ENCODE data around the gene PHB1.
"Not testable (repeated sequence)": the region's sequence is repeated elsewhere in the genome, so short reads cannot be mapped to it uniquely, and the experiment has no call there.

Gene PHB1

GRCh38 chr17:49372425-49372824 lies 42.3 kb downstream of the PHB1 start:
- FAIRE-seq (no peak), DNase-seq (ENCODE audit: insufficient read length, low spot score) (no peak)
- TF ChIP-seq POLR2A (IDR thresholded peaks at IDR 0.05; ENCODE audit: low read depth, low read length) (no peak), POU2F2 (IDR thresholded peaks at IDR 0.05; ENCODE audit: low read depth, low read length) (no peak), POLR2AphosphoS5 (IDR thresholded peaks at IDR 0.05; ENCODE audit: low read depth, low read length) (no peak), SPI1 (IDR thresholded peaks at IDR 0.05; ENCODE audit: low read depth, low read length) (no peak), TAF1 (IDR thresholded peaks at IDR 0.05; ENCODE audit: low read depth, low read length) (no peak), PAX5 (IDR thresholded peaks at IDR 0.05; ENCODE audit: insufficient read depth, low read length, severe bottlenecking) (no peak)

GRCh38 chr17:49370971-49371834 lies 43.5 kb downstream of the PHB1 start:
- TF ChIP-seq TAF1 (IDR thresholded peaks at IDR 0.05; ENCODE audit: low read depth, low read length) = no peak
- no peak for TF ChIP-seq PAX5 (IDR thresholded peaks at IDR 0.05; ENCODE audit: insufficient read depth, low read length, severe bottlenecking)
- no peak for TF ChIP-seq SPI1 (IDR thresholded peaks at IDR 0.05; ENCODE audit: low read depth, low read length)
- no peak for TF ChIP-seq POLR2A (IDR thresholded peaks at IDR 0.05; ENCODE audit: low read depth, low read length)
- no peak for TF ChIP-seq POLR2AphosphoS5 (IDR thresholded peaks at IDR 0.05; ENCODE audit: low read depth, low read length)
- TF ChIP-seq POU2F2 (IDR thresholded peaks at IDR 0.05; ENCODE audit: low read depth, low read length) = no peak
- FAIRE-seq (no peak), DNase-seq (ENCODE audit: insufficient read length, low spot score) (no peak)

DNA sequence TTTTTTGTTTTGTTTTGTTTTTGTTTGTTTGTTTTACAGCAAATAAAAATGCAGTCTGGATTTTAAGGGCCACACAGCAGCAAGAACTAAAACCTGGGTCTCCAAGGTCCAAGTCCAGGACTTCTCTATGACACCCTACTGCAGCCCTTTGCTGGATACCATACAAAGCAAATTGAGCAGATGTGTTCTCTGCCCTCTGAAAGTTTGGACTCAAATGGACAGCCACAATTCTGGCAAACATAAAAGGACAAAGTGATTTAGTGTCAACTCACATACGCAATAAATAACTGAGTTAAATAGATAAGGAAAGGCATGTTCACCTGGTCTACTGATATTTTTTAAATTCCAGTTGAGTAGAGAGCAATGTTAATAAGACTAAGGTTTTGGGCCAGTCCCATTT lies 44.9 kb downstream of the PHB1 start:
- DNase-seq (ENCODE audit: insufficient read length, low spot score) (no peak), FAIRE-seq (no peak)
- TF ChIP-seq SPI1 (IDR thresholded peaks at IDR 0.05; ENCODE audit: low read depth, low read length) (no peak), POLR2A (IDR thresholded peaks at IDR 0.05; ENCODE audit: low read depth, low read length) (no peak), POLR2AphosphoS5 (IDR thresholded peaks at IDR 0.05; ENCODE audit: low read depth, low read length) (no peak), TAF1 (IDR thresholded peaks at IDR 0.05; ENCODE audit: low read depth, low read length) (no peak)

GRCh38 chr17:49369089-49369488 lies 45.6 kb downstream of the PHB1 start:
- no peak for TF ChIP-seq POU2F2 (IDR thresholded peaks at IDR 0.05; ENCODE audit: low read depth, low read length)
- TF ChIP-seq POLR2AphosphoS5 (IDR thresholded peaks at IDR 0.05; ENCODE audit: low read depth, low read length) = no peak
- no peak for TF ChIP-seq SPI1 (IDR thresholded peaks at IDR 0.05; ENCODE audit: low read depth, low read length)
- TF ChIP-seq POLR2A (IDR thresholded peaks at IDR 0.05; ENCODE audit: low read depth, low read length) = no peak
- no peak for TF ChIP-seq PAX5 (IDR thresholded peaks at IDR 0.05; ENCODE audit: insufficient read depth, low read length, severe bottlenecking)
- no peak for TF ChIP-seq TAF1 (IDR thresholded peaks at IDR 0.05; ENCODE audit: low read depth, low read length)
- no peak for DNase-seq (ENCODE audit: insufficient read length, low spot score)
- FAIRE-seq = no peak

DNA sequence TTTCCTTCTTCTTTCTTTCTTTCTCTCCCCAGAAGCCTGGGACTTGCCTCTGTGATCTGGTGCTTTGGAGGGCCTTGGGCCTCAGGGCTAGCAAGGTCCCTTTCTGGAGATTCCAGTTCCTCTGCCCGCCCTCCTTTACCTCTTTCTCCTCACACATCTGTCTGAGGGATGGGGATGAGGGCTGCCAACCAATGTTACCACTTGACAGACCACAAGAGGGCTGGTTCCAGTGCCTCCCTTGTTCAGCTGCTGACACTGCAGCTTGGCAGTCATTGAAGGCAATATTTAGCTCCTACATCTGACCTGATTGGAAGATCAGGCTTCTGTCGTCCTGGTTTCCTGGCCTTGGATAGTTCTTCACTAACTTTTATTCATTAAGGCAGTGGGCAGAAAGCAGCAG lies 49.0 kb downstream of the PHB1 start:
- FAIRE-seq = no peak
- DNase-seq (ENCODE audit: insufficient read length, low spot score) = no peak
- TF ChIP-seq POLR2A (IDR thresholded peaks at IDR 0.05; ENCODE audit: low read depth, low read length) (no peak), TAF1 (IDR thresholded peaks at IDR 0.05; ENCODE audit: low read depth, low read length) (no peak), POLR2AphosphoS5 (IDR thresholded peaks at IDR 0.05; ENCODE audit: low read depth, low read length) (no peak), SPI1 (IDR thresholded peaks at IDR 0.05; ENCODE audit: low read depth, low read length) (no peak)

DNA sequence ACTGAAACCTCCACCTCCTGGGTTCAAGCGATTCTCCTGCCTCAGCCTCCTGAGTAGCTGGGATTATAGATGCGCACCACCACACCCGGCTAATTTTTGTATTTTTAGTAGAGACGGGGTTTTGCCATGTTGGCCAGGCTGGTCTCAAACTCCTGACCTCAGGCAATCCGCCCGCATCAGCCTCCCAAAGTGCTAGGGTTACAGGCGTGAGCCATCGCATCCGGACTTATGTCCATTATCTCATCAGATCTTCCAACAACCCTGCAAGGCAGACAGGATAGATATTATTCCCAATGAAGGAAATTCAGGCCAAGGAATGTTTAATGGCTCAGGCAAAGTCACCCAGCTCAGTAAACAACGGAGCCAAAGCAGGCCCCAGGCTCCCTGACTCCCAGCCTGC lies 49.6 kb downstream of the PHB1 start:
- DNase-seq (ENCODE audit: insufficient read length, low spot score); FAIRE-seq: not testable (repeated sequence)

GRCh38 chr17:49364119-49364518 lies 50.6 kb downstream of the PHB1 start:
- no peak for TF ChIP-seq PAX5 (IDR thresholded peaks at IDR 0.05; ENCODE audit: insufficient read depth, low read length, severe bottlenecking)
- DNase-seq (ENCODE audit: insufficient read length, low spot score) (no peak), FAIRE-seq (no peak)

DNA sequence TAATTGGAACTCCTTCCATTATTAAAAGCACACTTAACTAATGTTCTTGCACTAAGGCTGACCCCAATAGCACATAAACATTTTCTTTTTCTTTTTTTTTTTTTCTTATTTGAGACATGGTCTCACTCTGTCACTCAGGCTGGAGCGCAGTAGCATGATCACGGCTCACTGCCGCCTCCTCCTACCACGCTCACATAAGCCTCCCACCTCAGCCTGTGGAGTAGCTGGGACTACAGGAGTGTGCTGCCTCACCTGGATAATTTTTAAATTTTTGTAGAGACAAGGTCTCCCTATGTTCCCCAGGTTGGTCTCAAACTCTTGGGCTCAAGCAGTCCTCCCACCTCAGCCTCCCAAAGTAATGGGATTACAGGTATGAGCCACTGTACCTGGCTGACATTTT lies 51.4 kb downstream of the PHB1 start:
- FAIRE-seq (no peak), DNase-seq (ENCODE audit: insufficient read length, low spot score) (no peak)
- TF ChIP-seq TAF1 (IDR thresholded peaks at IDR 0.05; ENCODE audit: low read depth, low read length) (no peak), POLR2A (IDR thresholded peaks at IDR 0.05; ENCODE audit: low read depth, low read length) (no peak), PAX5 (IDR thresholded peaks at IDR 0.05; ENCODE audit: insufficient read depth, low read length, severe bottlenecking) (no peak), POU2F2 (IDR thresholded peaks at IDR 0.05; ENCODE audit: low read depth, low read length) (no peak), POLR2AphosphoS5 (IDR thresholded peaks at IDR 0.05; ENCODE audit: low read depth, low read length) (no peak), SPI1 (IDR thresholded peaks at IDR 0.05; ENCODE audit: low read depth, low read length) (no peak)

DNA sequence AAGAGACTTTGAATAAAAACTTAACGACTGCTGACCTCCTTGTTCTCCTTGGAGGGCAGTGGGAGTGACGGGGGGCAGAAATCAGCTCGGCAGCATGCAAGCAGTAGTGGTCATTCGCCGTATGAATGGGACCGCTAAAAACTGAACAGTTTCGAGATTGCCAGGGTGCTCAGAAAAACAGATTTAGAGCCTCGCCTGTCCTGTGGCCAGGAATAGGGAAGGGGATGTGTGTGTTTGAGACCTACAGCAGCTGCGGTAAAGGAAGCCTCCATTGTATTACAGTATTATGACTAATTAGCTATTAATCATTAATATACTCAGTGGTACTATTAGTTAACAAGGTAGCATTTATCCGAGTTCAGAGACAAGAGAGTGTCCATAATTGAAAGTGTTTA lies 52.0 kb downstream of the PHB1 start:
- TF ChIP-seq TAF1 (IDR thresholded peaks at IDR 0.05; ENCODE audit: low read depth, low read length) (no peak), POLR2AphosphoS5 (IDR thresholded peaks at IDR 0.05; ENCODE audit: low read depth, low read length) (no peak), POLR2A (IDR thresholded peaks at IDR 0.05; ENCODE audit: low read depth, low read length) (no peak), SPI1 (IDR thresholded peaks at IDR 0.05; ENCODE audit: low read depth, low read length) (no peak), POU2F2 (IDR thresholded peaks at IDR 0.05; ENCODE audit: low read depth, low read length) (no peak), PAX5 (IDR thresholded peaks at IDR 0.05; ENCODE audit: insufficient read depth, low read length, severe bottlenecking) (no peak)
- FAIRE-seq = no peak
- no peak for DNase-seq (ENCODE audit: insufficient read length, low spot score)

GRCh38 chr17:49361902-49362722 lies 52.6 kb downstream of the PHB1 start, which contains the start of gene ZNF652:
Gene ZNF652, minus strand, starts transcription at chr17:49362250. Its CDS starts 44,525 bp downstream, at chr17:49317725.
- peak; percentile 87 for FAIRE-seq
- TF ChIP-seq POU2F2 (IDR thresholded peaks at IDR 0.05; ENCODE audit: low read depth, low read length) = no peak
- no peak for TF ChIP-seq PAX5 (IDR thresholded peaks at IDR 0.05; ENCODE audit: insufficient read depth, low read length, severe bottlenecking)
- TF ChIP-seq POLR2A (IDR thresholded peaks at IDR 0.05; ENCODE audit: low read depth, low read length) = no peak
- no peak for TF ChIP-seq TAF1 (IDR thresholded peaks at IDR 0.05; ENCODE audit: low read depth, low read length)
- TF ChIP-seq POLR2AphosphoS5 (IDR thresholded peaks at IDR 0.05; ENCODE audit: low read depth, low read length) = no peak
- TF ChIP-seq SPI1 (IDR thresholded peaks at IDR 0.05; ENCODE audit: low read depth, low read length) = no peak
- peak; percentile 91 for DNase-seq (ENCODE audit: insufficient read length, low spot score)
